Measurements from ENCODE around the gene CAPS2.
A peak's percentile ranks its signal among the peaks of the same experiment; 100 is the strongest.
"Not testable (repeated sequence)": the region's sequence is repeated elsewhere in the genome, so short reads cannot be mapped to it uniquely, and the experiment has no call there.

Gene CAPS2

GRCh38 chr12:75329918-75330826 is at the start of gene CAPS2:
Gene CAPS2, minus strand, starts transcription at chr12:75330324. Its CDS starts 3,826 bp downstream, at chr12:75326498.
- peak; percentile 30 for DNase-seq

DNA sequence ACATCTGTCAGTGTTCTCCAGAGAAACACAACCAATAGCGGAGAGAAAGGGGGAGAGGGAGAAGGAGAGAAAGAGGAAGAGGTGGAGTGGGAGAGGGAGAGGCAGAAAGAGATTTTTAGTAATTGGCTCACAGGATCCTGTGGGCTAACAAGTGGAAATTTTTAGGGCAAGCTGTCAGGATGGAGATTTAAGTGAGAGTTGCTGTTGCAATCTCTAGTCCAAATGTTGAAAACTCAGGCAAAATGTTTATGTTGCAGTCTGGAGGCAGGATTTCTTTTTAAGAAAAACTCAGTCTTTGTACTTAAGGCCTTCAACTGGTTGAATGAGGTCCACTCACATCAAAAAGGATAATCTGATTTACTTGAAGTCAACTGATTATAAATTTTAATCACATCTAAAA is 48.2 kb upstream of the CAPS2 start:
- DNase-seq, result no peak

GRCh38 chr12:75374971-75375370 is 44.8 kb upstream of the CAPS2 start:
- no peak for DNase-seq

GRCh38 chr12:75366629-75367028 is 36.5 kb upstream of the CAPS2 start:
- no peak for DNase-seq

GRCh38 chr12:75364919-75365318 is 34.8 kb upstream of the CAPS2 start:
- DNase-seq, result no peak

- DNase-seq, result no peak
Measured at GRCh38 chr12:75361408-75361807, 31.3 kb upstream of the CAPS2 start.

DNA sequence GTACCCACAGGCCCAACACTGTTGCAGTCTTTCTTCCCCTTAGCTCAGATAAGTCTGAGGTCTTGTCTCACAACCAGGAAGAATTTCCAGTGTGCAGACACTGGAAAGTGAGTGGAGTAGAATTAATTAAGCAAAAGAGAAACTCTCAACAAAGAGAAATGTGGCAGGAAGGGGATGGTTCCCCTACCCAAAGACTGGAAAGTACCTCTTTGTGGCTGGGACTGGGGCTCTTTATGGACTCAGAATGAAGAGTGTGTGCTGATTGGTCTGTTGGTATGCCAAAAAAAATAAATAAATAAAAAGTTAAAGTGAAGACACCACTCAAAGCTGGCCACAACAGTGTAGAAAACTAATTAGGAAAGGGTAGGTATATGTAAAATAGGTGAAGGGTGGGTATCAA is 30.8 kb upstream of the CAPS2 start:
- DNase-seq, result no peak

DNA sequence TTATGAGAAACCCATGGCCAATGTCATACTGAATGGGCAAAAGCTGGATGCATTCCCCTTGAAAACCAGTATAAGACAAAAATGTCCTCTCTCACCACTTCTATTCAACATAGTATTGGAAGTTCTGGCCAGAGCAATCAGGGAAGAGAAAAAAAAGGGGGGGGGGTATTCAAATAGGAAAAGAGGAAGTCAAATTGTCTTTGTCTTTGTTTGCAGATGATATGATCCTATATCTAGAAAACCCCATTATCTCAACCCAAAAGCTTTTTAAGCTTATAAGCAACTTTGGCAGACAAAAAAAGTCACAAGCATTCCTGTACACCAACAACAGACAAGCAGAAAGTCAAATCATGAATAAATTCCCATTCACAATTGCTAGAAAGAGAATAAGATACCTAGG is 23.9 kb upstream of the CAPS2 start:
- DNase-seq, result no peak

GRCh38 chr12:75350413-75350812 is 20.3 kb upstream of the CAPS2 start:
- no peak for DNase-seq

DNA sequence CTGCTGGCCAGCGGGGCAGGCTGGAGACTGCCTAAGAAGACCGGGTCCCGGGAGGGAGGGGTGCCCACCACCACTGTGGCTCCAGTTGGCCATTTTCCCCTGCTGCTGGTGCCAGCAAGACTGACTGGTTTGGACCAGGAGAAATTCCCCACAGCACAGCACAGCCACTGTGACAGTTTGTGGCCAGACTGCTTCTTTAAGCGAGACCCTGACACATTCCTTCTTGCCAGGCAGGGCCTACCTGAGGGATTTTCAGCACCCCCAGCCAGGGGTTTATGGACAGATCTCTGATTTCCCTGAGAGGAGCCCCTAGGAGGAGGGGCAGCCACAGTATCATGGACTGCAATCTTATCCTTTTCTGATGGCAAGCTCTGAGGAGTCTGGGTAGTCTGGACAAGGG is 19.8 kb upstream of the CAPS2 start:
- DNase-seq, result no peak

DNA sequence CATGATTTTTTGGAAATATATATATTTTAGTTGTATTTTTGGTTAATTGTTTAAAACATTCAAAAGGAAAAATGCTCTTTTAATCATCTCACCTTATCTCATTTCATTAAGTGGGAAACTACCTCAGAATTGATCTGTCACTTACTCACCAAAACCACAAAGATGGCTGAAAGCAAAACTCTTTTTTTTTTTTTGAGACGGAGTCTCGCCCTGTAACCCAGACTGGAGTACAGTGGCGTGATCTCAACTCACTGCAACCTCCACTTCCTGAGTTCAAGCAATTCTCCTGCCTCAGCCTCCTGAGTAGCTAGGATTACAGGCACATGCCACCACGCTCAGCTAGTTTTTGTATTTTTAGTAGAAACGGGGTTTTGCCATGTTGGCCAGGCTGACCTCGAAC is 16.1 kb upstream of the CAPS2 start:
- DNase-seq, result not testable (repeated sequence)

GRCh38 chr12:75345531-75345930 is 15.4 kb upstream of the CAPS2 start:
- no peak for DNase-seq

- DNase-seq, result no peak
Measured at GRCh38 chr12:75341873-75342272, 11.7 kb upstream of the CAPS2 start.

GRCh38 chr12:75337905-75338304 is 7.8 kb upstream of the CAPS2 start:
- no peak for DNase-seq

GRCh38 chr12:75334384-75335030 is 4.4 kb upstream of the CAPS2 start, which contains the start of gene GLIPR1L1:
Gene GLIPR1L1, plus strand, starts transcription at chr12:75334670. Its CDS starts 59 bp downstream, at chr12:75334729.
- peak; percentile 77 for DNase-seq

- no peak for DNase-seq
Measured at GRCh38 chr12:75327642-75328041, 2.5 kb downstream of the CAPS2 start.

- DNase-seq, result no peak
Measured at GRCh38 chr12:75323663-75324062, 6.5 kb downstream of the CAPS2 start.

GRCh38 chr12:75322464-75322863 is 7.7 kb downstream of the CAPS2 start:
- no peak for DNase-seq

DNA sequence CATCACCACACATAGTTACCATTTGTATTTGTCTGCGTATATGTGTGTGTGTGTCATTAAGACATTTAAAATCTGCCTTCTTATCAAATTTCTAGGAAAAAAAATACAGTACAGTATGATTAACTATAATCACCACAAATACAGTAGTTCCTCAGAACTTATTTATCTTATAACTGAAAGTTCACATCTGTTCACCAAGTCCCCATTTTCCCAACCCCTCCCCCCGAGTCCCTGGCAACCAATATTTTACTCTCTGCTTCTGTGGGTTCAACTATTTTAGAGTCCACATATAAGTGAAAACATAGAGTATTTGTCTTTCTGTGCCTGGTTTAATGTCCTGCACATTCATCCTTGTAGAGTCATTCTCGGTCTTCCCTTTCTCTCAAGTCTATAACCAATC is 12.3 kb downstream of the CAPS2 start:
- DNase-seq, result no peak

GRCh38 chr12:75315518-75315917 is 14.6 kb downstream of the CAPS2 start:
- DNase-seq, result no peak

DNA sequence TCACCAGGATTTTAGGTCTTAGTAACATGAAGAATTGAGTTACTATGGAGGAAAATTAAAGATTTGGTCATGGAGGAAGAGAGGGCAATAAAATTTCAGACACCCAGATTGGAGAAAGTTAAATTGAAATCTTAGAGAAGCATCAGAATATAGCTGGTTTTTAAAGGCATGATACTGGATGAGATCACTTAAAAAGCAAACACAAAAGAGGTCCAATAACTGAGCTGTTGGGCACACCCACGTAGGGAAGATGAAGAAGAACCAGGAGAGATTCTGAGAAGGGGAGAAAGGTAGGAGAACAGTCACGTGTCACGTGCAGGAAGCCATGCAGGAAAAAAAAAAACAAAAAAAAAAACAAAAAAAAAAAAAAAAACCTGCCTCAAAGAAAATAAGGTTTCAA is 18.8 kb downstream of the CAPS2 start:
- no peak for DNase-seq

DNA sequence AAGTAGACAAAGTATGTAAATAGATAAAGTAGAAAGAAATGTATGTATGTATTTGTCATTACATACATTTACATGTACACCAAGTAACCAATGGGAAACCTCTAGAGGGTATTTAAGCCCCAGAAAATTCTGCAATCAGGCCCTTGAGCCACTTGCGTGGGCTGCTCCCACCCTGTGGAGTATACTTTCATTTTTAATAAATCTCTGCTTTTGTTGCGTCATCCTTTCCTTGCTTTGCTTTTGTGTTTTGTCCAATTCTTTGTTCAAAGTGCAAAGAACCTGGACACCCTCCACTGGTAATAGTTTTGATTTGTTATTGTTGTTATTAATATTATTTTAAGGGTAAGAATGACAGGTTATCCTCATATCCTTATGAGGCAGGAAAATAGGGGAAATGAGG is 21.8 kb downstream of the CAPS2 start:
- DNase-seq, result no peak

GRCh38 chr12:75305412-75306332 is 24.5 kb downstream of the CAPS2 start:
- no peak for DNase-seq

Data from activated T-cell treated with anti-CD3 and anti-CD28 coated beads for 4 hours (primary cell).